GM12801 (cell line): Measurements from ENCODE around the gene HAUS1.

Experiments
- CTCF ChIP-seq: IDR thresholded peaks from one replicate; pipeline ENCODE4 v1.5.1; 2011; ENCODE audit warnings: control low read depth; ENCODE audit not compliant: insufficient read length; ENCODE audit errors: extremely low read depth

The HAUS1 gene

GRCh38 chr18:46133534-46133933, 29.3 kb downstream of the HAUS1 start:
- no peak for TF ChIP-seq CTCF

- TF ChIP-seq CTCF = no peak
These were observed 30.9 kb downstream of the HAUS1 start for GRCh38 chr18:46134920-46135675.

- no peak for TF ChIP-seq CTCF
These were observed 36.0 kb downstream of the HAUS1 start for GRCh38 chr18:46140173-46140572.

GRCh38 chr18:46141199-46141598, 37.0 kb downstream of the HAUS1 start:
- TF ChIP-seq CTCF = no peak

GRCh38 chr18:46148810-46149209, 44.6 kb downstream of the HAUS1 start:
- no peak for TF ChIP-seq CTCF

GRCh38 chr18:46152436-46152807, 48.2 kb downstream of the HAUS1 start:
- TF ChIP-seq CTCF = no peak

GRCh38 chr18:46152808-46153617, 48.8 kb downstream of the HAUS1 start:
- no peak for TF ChIP-seq CTCF
